ENCODE data around the gene FAM78B.

DNA sequence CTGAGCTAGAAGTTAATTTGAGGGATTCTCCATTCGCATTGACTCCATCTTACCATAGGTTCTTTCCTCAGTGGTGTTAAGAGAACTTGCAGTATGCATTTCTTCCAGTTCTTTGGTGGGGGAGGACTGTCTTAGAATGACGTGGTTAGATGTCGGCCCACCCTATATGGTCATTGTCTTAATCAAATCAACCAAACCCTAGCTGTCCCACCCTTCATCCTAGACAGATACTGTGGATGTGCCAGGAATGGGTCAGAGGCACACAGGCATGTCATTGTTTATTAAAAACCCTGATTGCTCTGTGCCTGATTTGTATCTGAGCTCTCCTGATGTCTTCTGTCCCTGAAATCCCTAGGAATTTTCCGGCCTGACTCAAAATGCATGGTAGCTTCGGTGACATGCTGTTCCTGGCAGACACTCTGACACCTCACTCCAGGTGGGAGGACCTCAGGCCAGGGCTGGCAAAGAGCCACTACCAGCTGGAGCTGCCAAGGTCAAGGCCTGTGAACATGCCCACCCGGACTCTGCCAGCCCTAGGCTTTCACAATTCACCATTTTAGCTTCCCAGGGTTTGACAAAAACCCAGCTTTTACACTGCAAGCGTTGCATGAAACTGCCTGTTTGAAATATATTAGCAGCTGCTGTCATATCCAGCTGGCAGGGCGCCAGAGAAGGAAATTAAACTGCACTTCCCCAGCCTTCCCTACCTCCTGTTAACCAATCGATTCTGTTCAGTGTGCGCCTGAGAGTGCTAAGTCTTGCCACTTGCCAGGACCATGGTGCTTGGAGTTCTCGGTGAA lies 134.0 kb downstream of the FAM78B start:
- TF ChIP-seq, protein P1, sequence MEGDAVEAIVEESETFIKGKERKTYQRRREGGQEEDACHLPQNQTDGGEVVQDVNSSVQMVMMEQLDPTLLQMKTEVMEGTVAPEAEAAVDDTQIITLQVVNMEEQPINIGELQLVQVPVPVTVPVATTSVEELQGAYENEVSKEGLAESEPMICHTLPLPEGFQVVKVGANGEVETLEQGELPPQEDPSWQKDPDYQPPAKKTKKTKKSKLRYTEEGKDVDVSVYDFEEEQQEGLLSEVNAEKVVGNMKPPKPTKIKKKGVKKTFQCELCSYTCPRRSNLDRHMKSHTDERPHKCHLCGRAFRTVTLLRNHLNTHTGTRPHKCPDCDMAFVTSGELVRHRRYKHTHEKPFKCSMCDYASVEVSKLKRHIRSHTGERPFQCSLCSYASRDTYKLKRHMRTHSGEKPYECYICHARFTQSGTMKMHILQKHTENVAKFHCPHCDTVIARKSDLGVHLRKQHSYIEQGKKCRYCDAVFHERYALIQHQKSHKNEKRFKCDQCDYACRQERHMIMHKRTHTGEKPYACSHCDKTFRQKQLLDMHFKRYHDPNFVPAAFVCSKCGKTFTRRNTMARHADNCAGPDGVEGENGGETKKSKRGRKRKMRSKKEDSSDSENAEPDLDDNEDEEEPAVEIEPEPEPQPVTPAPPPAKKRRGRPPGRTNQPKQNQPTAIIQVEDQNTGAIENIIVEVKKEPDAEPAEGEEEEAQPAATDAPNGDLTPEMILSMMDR (IDR thresholded peaks at IDR 0.05): no peak
- no peak for TF ChIP-seq POLR2A (IDR thresholded peaks at IDR 0.05)
